ENCODE results near the gene NSL1. TPM values are rescaled to one million over a fixed set of nuclear protein-coding genes. Genes with fewer than 3 reads are reported as not detected.
"Not testable (repeated sequence)": the region's sequence is repeated elsewhere in the genome, so short reads cannot be mapped to it uniquely, and the experiment has no call there.

Gene NSL1, protein sequence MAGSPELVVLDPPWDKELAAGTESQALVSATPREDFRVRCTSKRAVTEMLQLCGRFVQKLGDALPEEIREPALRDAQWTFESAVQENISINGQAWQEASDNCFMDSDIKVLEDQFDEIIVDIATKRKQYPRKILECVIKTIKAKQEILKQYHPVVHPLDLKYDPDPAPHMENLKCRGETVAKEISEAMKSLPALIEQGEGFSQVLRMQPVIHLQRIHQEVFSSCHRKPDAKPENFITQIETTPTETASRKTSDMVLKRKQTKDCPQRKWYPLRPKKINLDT
- 10 to 100 TPM; 39.7 to 44.1 (median 42.3) TPM for polyA plus RNA-seq (ENCODE audit: insufficient read length in 3 of 3)
- long read RNA-seq, donor 1, transcript NSL1-202 (6 exons, 2,317 nt) = major isoform, 15 of 18 reads
- long read RNA-seq, donor 1, partial matches to known transcripts = 0 of 18 reads
- long read RNA-seq, donor 1, other reads (novel, unspliced or antisense) = 0 of 18 reads
- long read RNA-seq, donor 2, transcript NSL1-202 (6 exons, 2,317 nt) = major isoform, 29 of 37 reads
- long read RNA-seq, donor 2, partial matches to known transcripts = 5 of 37 reads
- long read RNA-seq, donor 2, other reads (novel, unspliced or antisense) = 0 of 37 reads
- long read RNA-seq, donor 3, transcript NSL1-202 (6 exons, 2,317 nt) = major isoform, 21 of 24 reads
- long read RNA-seq, donor 3, partial matches to known transcripts = 0 of 24 reads
- long read RNA-seq, donor 3, other reads (novel, unspliced or antisense) = 0 of 24 reads
- long read RNA-seq, donor 4, transcript NSL1-202 (6 exons, 2,317 nt) = major isoform, 18 of 22 reads
- long read RNA-seq, donor 4, partial matches to known transcripts = 0 of 22 reads
- long read RNA-seq, donor 4, other reads (novel, unspliced or antisense) = 0 of 22 reads
- long read RNA-seq, donor 5, transcript NSL1-202 (6 exons, 2,317 nt) = major isoform, 16 of 18 reads
- long read RNA-seq, donor 5, partial matches to known transcripts = 0 of 18 reads
- long read RNA-seq, donor 5, other reads (novel, unspliced or antisense) = 0 of 18 reads
- long read RNA-seq, donor 6, transcript NSL1-202 (6 exons, 2,317 nt) = major isoform, 7 of 23 reads
- long read RNA-seq, donor 6, partial matches to known transcripts = 0 of 23 reads
- long read RNA-seq, donor 6, other reads (novel, unspliced or antisense) = 12 of 23 reads
- long read RNA-seq, donor 7, transcript NSL1-202 (6 exons, 2,317 nt) = major isoform, 20 of 22 reads
- long read RNA-seq, donor 7, partial matches to known transcripts = 0 of 22 reads
- long read RNA-seq, donor 7, other reads (novel, unspliced or antisense) = 0 of 22 reads
- long read RNA-seq, donor 8, transcript NSL1-202 (6 exons, 2,317 nt) = major isoform, 8 of 8 reads
- long read RNA-seq, donor 8, partial matches to known transcripts = 0 of 8 reads
- long read RNA-seq, donor 8, other reads (novel, unspliced or antisense) = 0 of 8 reads
- long read RNA-seq, donor 9, transcript NSL1-202 (6 exons, 2,317 nt) = major isoform, 26 of 30 reads
- long read RNA-seq, donor 9, partial matches to known transcripts = 0 of 30 reads
- long read RNA-seq, donor 9, other reads (novel, unspliced or antisense) = 0 of 30 reads
- long read RNA-seq, donor 10, transcript NSL1-202 (6 exons, 2,317 nt) = major isoform, 13 of 16 reads
- long read RNA-seq, donor 10, partial matches to known transcripts = 0 of 16 reads
- long read RNA-seq, donor 10, other reads (novel, unspliced or antisense) = 0 of 16 reads
- long read RNA-seq, donor 11, transcript NSL1-202 (6 exons, 2,317 nt) = major isoform, 10 of 13 reads
- long read RNA-seq, donor 11, partial matches to known transcripts = 0 of 13 reads
- long read RNA-seq, donor 11, other reads (novel, unspliced or antisense) = 0 of 13 reads
- long read RNA-seq, donor 12, transcript NSL1-202 (6 exons, 2,317 nt) = major isoform, 32 of 33 reads
- long read RNA-seq, donor 12, partial matches to known transcripts = 0 of 33 reads
- long read RNA-seq, donor 12, other reads (novel, unspliced or antisense) = 0 of 33 reads
- long read RNA-seq, donor 13, transcript NSL1-202 (6 exons, 2,317 nt) = major isoform, 11 of 12 reads
- long read RNA-seq, donor 13, partial matches to known transcripts = 0 of 12 reads
- long read RNA-seq, donor 13, other reads (novel, unspliced or antisense) = 0 of 12 reads
- long read RNA-seq, donor 14 = 0 reads
- long read RNA-seq, donor 15, transcript NSL1-202 (6 exons, 2,317 nt) = major isoform, 25 of 28 reads
- long read RNA-seq, donor 15, partial matches to known transcripts = 0 of 28 reads
- long read RNA-seq, donor 15, other reads (novel, unspliced or antisense) = 0 of 28 reads
- long read RNA-seq, donor 16, transcript NSL1-202 (6 exons, 2,317 nt) = major isoform, 24 of 28 reads
- long read RNA-seq, donor 16, partial matches to known transcripts = 0 of 28 reads
- long read RNA-seq, donor 16, other reads (novel, unspliced or antisense) = 0 of 28 reads

DNA sequence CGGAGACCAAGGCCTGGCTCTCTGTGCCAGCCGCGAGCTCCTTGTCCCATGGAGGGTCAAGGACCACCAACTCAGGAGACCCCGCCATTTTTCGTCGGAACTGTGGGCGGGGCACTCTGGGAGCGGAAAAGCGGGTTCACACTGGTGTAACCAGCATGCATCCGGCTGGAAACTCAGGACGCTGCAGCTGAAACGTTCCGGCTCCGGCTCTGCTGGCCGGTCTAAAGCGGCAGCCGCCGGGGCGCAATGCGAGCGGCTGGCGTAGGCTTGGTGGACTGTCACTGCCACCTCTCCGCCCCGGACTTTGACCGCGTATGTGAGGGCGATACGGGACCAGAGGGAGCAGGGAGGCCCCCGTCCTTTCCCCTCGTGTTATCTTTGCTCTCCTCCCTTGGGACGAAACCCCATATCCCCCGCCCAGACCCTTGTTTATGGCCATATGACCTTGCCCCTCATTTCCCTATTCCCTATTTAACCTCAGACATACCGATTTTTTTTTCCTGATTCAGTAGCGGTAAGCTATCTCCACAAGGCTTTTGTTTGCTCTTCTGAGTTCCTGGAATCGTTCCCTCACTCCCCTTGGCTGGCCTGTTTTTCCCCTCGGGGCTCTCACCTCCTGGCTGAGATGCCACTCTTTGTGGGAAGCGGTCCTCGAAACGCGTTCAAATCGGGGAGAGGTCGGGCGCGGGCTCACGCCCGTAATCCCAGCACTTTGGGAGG is at the start of gene NSL1, which contains the start of gene TATDN3:
Gene NSL1, minus strand, starts transcription at position 102 of the 720 bp plus-strand sequence. Its CDS starts 14 bp downstream, at position 88.
Gene TATDN3, plus strand, starts transcription at position 219 of the 720 bp plus-strand sequence. Its CDS starts 28 bp downstream, at position 247.
- peak; percentile 96 for DNase-seq

DNA sequence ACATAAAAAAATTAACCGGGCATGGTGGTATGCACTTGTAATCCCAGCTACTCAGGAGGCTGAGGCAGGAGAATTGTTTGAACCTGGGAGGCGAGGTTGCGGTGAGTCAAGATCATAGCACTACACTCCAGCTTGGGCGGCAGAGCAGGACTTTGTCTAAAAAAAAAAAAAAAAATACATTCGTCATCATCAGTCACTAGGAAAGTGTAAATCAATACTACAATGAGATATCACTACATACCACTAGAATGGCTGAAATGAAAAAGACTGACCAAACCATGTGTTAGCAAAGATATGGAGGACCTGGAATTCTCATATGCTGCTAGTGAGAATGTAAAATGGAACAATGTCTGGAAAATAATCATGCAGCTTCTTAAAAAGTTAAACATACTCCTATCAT is 46.6 kb upstream of the NSL1 start:
- DNase-seq = no peak

DNA sequence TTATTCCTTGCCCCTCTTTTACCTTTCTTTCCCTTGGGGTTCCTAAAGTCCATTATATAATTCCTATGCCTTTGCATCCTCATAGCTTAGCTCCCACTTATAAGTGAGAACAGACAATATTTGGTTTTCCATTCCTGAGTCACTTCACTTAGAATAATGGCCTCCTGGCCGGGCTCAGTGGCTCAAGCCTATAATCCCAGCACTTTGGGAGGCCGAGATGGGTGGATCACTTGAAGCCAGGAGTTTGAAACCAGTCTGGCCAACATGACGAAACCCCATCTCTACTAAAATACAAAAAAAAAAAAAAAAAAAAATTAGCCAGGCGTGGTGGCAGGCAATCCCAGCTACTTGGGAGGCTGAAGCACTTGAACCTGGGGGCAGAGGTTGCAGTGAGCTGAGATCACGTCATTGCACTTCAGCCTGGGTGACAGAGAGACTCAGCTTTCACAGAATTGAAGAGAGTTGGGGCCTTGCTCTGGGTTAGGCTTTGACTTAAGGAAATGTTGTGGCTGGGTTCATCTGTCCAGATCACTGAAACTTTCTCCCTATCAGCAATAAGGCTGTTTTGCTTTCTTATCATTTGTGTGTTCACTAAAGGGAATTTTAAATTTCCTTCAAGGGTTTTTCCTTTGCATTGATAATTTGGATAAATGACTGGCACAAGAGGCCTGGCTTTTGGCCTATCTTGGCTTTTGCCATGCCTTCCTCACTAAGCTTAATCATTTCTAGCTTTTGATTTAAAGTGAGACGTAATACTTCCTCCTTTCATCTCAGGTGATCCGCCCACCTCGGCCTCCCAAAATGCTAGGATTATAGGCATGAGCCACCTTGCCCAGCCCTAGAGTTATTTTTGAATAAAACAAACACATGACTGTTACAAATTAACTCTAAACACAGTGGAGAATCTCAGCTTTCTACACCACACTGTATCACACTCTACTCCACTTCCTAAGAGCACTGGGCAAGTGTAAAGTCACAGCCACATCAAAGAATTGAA is 41.9 kb upstream of the NSL1 start:
- not testable (repeated sequence) for DNase-seq

DNA sequence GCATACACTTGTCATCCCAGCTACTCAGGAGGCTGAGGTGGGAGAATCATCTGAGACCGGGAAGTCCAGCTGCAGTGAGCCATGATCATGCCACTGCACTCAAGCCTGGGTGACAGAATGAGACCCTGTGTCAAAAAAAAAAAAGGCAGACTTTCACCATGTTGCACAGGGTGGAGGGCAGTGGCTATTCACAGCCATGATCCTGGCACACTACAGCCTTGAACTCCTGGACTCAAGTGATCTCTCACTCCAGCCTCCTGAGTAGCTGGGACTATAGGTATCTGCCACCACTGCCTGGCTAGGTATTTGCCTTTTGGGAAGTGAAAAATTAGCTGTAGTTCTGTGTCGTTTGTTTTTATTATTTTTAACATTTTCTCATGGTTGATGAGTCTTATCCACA is 36.8 kb upstream of the NSL1 start:
- DNase-seq = no peak

DNA sequence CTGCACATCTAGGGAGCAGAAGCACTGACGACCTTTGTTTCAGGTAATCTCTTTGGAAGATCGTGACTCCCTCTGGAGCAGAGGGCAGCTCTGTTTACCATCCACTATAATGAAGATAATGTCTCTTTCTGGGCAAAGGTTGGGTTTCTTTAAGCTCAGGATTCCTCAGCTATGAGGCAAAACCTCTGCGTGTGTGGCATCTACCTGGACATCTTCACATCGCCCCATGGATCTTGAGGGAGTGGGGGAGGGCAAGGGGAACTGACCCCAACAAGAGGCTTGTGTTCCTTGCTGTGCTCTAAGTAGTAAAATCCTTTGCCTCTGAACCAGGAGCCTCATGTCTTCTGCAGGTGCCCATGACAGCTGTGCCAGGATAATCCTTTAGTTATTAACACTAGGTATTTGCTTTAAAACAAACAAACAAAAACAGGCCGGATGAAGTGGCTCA is 36.3 kb upstream of the NSL1 start:
- no peak for DNase-seq

DNA sequence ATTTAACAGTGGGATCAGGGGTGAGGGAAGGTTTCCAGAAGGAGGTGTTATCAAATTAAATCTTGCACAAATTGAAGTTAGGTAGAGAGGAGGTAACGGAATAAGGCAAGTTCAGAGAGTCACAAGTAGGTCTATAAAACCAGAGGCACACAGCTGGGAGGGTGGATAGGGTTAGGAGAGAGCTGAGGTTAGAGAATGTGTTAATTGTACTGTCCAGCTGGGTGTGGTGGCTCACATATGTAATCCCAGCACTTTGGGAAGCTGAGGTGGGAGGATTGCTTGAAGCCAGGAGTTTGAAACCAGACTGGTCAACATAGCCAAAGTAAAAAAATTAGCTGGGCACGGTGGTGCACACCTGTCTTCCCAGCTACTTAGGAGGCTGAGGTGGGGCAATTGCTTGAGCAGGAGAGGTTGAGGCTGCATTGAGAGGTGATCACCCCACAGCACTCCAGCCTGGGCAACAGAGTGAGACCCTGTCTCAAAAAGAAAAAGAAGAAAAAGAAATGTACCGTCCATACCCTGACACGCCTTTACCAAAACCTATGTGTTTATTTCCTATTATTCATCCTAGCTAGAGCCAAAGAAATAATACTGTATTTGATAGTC is 35.7 kb upstream of the NSL1 start:
- no peak for DNase-seq

DNA sequence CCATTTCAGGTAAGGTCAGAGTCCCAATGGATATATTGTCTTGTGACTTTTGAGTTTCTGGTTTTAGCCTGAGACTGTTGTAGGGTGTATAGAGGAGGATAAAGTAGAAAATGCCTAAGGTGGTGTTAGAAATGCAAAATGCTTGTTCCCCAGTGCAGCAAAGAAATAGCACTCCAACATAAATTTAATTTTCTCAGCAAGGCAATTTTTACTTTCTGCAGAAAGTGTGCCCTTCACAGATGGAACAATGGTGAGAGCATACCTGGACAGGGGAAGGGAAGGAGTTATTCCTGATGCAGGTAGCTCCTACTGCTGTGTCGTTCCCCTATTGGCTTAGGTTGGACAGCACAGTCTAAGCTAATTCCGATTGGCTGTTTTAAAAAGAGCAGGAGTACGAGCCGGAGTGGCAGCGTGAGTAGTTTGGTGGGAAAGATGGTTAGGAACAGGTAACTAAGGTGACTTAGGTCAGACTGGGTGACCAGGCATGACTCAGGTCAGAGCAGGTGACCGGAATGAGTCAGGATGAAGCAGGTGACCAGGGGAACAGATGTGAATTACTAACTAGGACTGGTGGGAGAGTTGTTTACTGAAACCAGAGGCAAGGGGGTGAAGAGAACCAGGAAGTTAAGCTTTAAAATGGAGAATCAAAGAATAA is 34.3 kb upstream of the NSL1 start:
- DNase-seq = no peak

DNA sequence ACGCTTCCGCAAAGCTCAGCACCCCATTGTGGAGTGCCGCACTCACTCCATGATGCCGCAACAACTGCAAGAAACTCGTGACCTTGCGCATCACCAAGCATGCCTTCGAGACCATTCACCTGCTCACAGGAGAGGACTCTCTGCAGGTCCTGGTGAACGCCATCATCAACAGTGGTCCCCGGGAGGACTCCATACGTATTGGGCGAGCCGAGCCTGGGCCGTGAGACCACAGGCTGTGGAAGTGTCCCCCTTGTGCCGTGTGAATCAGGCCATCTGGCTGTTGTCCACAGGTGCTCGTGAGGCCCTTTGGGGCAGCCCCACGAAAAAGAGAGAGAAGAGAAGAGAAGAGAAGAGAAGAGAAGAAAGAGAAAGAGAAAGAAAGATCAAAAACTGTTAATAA is 32.6 kb upstream of the NSL1 start:
- DNase-seq = no peak

DNA sequence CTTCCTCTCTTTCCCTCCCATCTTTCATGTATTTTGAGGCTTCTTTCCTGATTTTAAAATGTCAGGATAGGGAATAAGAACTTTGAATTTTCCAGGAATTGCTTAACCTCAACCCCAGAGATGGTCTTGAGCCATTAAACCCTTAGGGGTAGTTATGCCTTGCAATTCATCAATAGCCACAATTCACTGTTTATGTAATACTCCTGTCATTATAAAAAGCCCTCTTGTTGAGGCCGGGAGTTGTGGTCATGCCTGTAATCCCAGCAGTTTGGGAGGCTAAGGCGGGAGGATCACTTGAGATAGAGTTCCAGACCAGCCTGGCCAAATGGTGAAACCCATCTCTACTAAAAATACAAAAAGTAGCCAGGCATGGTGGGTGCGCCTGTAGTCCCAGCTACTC is 31.4 kb upstream of the NSL1 start:
- no peak for DNase-seq

DNA sequence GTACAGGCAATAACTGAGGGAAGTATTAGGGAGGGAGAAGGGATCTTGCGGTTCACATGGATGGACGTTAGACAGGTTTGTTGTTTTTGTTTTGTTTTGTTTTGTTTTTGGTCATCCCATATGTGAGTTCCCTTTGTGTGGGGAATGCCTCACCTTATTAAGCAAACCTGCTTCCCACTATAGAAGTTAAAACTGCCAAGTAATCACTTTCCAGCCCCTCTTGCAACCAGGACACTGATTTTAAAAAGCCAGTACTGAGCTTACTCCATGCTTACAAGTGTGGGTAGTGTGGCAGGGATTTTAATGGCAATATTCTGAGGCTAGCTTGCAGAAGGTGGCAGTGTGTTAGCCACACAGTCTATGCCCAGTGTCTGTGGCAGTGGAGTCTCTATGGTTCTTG is 29.4 kb upstream of the NSL1 start:
- no peak for DNase-seq

DNA sequence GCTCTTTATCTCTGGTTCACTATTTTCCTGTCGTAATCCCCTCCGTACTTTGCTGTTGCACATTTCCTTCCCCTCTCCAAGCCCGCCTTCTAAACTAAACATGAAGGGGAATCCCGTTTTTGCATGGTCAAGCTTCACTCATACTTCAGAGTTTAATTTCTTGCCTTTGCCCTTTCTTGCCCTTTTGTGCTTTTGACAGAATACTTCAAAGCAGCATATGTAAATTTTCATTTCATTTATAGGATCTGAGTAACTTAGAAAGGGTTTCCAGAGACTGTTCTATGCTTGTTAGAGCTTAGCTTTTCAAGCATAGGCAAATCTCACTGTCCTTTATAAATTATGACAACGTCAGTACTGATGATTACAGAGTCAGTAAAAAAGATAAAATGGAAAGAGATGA is 28.1 kb upstream of the NSL1 start:
- DNase-seq = no peak

DNA sequence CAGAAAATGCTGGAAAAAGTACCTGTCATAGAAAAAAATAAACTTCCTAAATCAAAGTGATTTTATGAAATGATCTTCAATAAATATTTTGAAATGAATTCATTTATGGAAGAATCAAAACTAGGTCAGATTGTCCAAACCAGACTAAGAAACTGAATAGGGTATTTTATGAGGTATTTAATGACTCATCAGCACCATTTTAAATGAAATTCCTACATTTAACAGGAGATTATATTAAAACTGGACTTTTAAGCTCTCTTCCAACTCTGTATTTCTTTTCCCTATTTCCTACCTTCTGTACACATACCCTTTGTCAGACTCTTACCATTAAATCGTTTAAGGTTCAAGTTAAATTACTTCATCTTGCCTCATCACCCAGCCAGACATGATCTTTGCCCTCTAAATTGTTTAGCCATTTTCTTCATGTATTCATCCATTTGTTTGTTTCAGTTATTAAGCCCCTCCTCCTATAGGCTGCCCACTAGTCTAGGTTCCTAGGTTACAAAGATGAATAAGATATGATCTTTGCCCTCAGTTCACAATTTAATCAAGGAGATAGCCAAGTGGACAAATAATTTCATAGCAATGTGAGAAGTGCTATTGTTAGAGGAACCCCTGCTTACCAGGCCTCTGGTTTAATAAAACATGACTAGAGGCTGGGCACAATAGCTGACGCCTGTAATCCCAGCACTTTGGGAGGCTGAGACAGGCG is 25.1 kb upstream of the NSL1 start:
- DNase-seq = no peak

DNA sequence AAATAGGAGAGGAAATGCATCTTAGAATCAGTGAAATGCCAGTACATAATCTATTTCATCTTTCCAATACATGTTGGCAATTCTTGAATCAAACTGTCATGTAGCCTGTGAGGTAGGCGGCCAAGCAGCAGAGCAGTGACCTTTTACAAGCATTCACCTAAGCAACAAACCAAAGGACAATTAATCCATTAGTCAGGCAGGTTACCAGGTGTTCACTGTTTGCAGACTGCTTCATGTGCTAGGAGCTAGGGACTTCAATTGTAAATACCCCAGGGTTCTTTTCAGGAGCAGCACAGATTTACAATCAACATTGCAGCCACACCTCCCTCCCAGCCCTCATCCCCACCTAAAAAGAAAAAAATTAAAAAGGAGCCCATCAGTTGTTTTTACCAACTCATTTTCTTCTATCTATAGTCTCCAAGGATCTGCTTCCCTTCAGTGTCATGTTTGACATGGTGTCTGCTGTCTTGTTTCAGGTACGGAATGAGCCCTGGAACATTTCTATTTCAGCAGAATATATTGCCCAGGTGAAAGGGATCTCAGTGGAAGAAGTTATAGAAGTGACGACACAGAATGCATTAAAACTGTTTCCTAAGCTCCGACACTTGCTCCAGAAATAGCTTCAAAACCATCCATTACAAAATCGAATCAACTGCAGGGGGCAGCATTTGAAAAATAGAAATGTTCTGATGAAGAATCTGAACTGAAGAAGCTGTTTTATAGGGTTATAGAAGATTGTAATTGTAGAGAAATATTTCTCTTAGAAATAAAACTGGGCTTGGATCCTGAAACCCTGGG is 23.2 kb upstream of the NSL1 start:
- no peak for DNase-seq

DNA sequence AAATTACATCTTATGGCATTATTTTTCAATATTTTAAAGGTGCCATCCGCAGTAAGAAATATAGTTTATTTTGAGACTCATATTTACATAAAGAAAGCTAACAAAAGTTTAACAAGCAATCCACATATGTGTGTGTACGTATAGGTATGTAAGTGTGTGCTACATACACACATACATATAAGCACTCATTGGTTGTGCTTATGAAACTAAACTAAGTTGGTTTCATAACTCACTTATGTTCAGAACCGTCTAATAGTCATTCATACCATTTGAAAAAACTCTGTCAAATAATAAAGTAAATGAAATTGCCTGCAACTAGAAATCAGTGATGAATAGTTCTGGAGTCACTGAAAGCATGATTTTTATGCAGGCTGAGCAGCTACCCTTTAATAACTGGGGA is 14.2 kb upstream of the NSL1 start:
- no peak for DNase-seq

DNA sequence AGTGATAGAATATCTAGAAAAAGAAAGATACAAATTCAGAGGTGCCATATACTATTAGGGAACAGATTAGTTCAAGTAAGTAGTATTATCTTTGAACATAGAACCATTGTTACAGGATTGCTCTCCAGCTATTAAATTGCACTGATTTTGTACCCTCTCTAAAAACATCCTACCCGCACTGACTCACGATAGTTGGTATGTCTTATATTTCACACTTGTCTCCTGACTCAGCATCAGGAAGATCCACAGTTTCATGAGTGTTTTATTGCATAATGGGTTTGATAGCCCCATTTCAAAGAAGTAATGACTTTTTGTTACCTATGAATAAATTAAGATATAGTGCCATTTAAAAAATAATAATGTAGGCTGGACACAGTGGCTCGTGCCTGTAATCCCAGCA is 6.1 kb upstream of the NSL1 start:
- no peak for DNase-seq
